NCI-H748 treated with DMSO at 0.1 percent for 48 hours (cell line): ENCODE measurements around the gene HLA-DPA1.

Experiments used
- DNase-seq: peaks from one replicate; lab custom pipeline; 2025; lab: John Stamatoyannopoulos, UW

Gene HLA-DPA1

DNA sequence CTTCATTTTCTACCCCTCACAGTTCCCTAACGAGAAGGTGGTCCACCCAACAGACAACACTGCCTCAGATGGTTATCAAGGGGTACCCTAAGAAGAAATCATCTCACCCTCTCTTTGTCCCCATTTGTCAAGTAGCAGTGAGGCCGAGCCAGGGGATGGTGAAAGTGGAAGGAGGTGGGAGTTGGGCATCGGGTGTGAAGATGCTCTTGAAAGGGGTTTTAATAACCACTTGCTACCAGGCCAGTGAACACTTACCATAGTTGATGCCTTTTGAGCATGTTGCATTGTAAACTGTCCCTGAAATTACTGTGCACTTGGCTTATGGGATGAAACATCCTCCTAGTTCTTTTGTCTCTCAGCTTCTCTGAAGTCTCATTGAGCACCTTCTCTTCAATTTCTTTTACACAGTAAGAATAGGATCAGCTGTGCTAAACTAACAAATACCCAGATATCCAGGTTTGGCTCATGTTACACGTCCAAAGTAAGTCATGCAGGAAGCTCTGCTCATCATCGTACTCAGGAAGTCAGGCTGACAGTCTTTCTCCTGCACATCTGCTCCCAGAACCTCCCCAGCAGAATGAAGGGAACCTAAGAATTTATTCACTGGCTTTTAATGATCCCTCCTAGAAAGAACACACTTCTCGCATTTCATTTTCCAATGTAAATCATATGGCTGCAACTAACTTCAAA lies 15.6 kb upstream of the HLA-DPA1 start:
- no peak for DNase-seq

DNA sequence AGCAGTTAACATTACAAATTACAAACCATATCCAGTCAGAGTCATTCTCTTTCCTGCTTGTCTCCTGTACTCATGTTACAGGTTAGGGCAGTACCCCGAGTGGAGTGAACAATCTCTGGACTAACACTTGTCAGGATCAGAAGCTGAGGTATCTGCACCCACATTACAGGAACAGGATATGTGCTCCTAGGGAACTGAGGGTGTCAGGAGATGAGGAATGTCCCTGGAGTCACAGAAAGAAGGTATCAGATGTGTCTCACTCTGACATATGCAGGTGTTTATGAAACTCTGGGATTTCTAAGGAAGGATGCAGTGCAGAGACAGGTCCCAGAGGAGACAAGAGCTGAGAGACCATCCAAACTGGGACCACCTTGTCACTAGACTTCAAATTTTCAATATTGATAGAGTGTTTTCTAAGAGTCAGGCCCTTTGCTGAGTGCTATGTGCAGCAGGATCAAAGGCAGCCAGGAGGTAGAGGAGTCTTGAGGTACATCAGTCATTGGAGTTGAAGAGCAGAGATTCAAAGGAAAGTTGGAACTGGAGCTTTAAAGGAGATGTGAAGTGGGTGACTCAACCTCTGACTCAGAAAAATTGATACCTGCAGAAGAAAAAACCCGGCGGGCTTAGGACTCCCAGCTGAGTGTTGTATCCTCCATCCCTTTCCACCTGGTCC lies 14.9 kb upstream of the HLA-DPA1 start:
- DNase-seq, result no peak

DNA sequence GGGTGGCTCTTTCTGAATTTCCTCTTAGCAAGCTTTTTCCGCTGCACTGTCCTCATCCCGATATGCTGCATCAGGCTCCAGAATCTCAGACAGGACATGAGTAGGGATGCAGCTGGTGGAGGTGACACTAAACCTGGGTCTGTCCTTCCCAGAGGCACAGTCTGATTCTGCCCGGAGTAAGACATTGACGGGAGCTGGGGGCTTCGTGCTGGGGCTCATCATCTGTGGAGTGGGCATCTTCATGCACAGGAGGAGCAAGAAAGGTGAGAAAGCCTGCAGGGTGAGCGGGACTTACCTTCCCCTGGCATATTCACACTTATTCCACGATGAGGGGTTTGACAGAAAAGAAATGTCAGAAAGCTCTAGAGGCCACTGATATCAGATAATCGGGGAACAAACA lies 12.2 kb upstream of the HLA-DPA1 start:
- DNase-seq, result no peak

DNA sequence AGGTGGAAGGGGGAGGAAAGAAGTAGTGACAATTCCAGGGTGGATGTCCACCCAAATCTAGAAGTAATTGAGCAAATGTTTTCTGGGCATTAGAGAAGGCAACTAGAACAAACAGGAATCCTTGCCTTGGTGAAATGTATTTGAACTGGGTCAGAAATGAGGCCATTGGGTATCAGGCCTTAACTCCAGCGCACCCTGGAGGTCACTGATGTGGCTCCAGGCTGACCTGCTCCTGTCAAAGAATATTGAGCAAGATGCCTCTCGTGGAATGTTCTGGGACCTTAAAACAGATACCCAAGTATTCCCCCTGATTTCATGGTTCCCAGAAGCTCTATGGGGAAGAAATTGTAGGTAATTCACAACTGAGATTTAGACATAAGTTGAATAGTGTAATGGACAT lies 9.3 kb upstream of the HLA-DPA1 start:
- DNase-seq, result peak; percentile 9

DNA sequence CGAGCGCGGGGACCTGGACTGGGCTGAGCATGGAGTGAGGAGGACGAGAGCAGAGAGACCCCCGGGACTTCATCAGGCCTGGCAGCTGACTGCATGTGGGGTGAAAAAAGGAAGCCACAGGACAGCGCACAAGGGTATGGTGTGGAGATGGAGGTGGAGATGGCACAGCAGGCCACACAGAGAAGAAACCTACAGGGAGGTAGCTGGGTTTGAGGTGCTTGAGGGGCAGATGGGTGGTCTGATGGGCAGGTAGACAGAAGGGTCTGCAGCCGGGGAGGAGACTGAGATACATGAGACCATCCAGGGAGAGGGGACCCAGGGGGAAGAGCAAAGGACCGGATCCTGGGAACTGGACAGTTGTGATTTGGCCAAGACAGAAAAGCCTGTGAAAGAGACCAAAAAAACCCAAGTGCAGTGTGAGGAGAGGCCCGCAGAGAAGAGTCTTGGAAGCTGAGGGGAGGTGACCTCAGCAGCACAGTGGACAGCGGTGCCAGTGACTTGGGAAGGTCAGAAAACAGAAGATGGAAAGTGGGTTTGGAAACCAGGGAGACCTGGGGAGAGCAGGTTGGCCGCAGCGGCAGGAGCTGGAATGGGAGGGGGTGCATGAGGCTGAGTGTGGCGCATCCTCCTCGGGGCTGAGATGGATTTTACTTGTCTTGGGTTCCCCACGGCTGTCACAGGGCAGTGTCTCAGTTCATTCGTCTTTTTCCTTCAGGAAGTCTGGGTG lies 7.8 kb upstream of the HLA-DPA1 start:
- DNase-seq, result no peak

DNA sequence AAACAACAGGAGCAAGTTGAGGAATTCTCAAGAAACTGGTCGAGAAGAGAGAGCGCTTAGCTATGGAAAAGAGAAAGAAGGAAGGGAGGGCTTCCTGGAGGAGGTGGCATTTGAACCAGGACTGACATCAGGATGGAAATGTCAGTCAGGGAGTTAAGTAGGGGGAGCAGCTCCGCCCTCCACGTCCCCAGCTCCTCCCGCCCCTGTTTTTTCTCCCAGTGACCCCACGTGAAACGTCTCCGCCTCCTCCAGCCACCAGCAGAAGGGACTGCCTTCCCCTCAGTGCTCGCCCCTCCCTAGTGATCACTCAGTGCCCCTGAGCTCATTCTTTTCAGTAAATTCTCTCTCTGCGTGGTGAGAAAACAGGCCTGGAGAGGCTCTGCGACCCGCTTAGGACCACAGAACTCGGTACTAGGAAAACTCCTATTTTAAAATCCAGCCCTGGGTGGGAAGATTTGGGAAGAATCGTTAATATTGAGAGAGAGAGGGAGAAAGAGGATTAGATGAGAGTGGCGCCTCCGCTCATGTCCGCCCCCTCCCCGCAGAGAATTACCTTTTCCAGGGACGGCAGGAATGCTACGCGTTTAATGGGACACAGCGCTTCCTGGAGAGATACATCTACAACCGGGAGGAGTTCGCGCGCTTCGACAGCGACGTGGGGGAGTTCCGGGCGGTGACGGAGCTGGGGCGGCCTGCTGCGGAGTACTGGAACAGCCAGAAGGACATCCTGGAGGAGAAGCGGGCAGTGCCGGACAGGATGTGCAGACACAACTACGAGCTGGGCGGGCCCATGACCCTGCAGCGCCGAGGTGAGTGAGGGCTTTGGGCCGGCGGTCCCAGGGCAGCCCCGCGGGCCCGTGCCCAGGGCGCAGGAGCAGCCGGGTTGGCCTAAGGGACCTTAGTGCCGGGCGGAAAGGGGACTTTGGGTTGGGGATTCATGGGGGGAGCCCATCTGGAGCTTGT lies 7.0 kb upstream of the HLA-DPA1 start:
- DNase-seq, result no peak

DNA sequence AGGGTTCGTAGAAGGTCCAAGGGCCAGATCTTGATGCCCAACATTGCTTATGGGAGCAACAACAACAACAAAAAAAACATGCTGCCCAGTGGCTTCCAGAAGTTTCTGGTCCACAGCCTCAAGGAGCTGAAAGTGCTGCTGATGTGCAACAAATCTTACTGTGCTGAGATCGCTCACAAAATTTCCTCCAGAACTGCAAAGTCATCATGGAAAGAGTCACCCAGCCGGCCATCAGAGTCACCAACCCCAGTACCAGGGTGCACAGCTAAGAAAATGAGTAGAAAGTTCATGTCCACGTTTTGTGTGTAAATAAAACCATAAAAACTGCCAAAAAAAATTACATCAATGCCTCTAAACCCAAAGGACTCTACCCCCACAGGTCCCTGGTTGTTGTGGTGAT lies 6.1 kb upstream of the HLA-DPA1 start:
- no peak for DNase-seq

DNA sequence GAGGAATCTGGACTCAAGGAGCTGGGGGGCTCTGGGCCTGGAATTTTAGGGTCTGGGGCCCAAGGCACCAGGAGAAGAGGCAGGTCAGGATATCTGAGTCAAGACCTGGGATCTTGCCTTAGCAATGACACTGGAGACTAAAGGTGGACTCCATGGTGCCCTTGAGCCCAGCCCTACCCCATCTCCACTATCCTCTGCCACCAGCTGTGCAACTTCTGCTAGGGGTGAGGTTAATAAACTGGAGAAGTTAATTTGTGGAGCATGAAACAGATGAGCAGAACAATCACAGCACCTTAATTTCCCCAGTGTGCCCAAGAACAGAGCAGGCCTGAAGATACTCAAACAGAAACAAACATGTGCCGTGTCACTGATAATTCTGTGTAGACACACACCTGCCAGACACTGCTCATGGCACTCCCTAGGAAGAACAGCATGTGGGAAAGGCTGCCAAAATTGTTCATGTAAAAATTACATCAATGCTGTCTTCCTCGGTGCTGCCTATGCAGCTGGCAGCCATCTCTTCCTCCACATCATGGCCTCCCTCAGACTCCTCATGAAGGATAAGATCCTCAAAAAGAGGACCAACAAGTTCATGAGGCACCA lies 5.6 kb upstream of the HLA-DPA1 start:
- DNase-seq, result no peak

DNA sequence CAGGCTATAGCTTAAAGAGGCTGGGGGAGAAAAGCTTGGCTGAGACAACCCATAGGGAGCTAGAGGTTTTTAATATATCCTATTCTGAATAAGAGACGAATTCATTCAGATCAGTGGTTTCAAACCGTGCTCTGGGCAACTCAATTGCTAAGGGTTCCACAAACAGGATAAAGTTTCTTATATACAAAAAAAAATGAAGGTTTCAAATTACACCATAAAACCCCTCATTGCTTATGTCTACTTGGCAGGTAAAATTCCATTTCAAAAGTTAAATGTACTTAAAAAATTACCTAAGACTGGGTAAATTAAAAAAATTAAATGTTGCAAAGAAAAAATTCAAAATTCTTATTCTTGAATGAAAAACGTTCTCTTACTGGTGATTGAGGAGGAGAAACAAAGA lies 5.0 kb upstream of the HLA-DPA1 start:
- no peak for DNase-seq

DNA sequence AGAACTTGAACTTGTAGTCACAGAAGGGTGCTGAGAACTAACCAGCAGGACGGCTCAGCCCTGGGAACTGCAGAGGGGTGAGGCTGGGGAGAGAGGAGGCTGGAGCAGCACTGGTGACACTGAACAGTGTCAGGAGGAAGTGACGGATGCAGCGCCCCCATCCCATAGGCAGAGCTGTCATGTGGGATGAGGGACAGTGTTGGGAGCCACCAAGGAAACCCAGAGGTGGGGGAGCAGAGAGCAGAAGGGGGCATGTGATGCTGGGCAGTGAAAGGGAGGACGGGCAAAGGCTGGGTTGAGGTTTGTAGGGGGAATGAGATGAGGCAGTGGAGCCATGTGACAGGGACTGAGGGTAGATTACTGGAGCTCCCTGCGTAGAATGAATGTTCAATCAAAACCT lies 4.5 kb upstream of the HLA-DPA1 start:
- DNase-seq, result no peak

DNA sequence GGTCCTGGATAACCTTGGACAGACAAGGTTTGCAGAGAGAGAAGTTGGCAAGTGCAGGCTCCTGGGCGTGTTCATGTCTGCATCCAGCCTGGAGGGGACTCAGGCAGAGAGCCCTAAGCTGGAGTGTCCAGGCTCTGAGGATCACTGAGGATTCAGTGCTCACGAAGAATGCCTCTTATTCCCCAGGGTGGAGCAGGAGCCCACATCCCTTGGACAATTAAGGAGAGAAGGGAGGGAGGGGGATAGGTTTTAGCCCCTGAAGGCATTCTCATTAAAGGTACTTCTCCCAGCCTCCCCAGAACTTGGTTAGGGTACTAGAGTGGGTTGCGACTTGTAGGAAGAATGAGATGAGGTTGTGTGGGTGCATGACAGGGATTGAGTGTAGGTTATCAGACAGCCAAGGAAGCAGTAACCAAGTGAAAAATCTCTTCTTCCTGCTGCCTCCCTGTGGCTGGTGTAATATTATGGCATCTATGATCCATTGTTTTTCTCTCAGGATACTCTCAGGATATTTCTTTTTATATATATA lies 3.0 kb upstream of the HLA-DPA1 start:
- no peak for DNase-seq

DNA sequence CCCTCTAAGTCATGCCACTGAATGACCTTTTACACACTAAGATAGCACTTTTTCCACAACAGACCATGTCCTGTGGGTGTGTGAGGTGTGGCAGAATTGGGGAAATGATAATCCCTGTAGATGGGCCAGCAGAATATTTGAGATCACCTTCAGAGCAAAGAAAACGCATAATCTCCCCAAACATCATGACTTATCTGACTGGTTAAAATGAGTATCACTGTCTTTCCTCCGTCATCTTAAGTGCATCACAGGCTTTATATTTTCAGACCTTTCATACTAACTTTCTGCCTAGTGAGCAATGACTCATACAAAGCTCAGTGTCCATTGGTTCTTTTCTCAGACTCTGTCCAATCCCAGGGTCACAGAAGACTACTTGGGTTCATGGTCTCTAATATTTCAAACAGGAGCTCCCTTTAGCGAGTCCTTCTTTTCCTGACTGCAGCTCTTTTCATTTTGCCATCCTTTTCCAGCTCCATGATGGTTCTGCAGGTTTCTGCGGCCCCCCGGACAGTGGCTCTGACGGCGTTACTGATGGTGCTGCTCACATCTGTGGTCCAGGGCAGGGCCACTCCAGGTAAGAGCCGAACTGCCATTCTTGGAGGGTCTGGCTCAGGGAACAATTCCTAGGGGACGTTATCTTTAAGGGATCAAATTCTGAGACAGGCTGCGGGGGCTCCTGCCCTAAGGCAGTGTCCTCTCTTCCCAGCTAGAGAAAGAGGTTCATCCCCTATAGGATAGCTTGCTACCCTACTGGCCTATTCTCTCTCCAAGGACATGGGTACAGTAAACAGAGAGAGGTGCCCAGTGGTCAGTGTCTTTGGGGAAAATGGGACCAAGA lies 2.3 kb upstream of the HLA-DPA1 start, which contains the start of gene HLA-DPB1:
Gene HLA-DPB1 (plus strand): TSS at position 423 of the 838 bp plus-strand sequence. CDS start 52 bp downstream, at position 475.
- no peak for DNase-seq

DNA sequence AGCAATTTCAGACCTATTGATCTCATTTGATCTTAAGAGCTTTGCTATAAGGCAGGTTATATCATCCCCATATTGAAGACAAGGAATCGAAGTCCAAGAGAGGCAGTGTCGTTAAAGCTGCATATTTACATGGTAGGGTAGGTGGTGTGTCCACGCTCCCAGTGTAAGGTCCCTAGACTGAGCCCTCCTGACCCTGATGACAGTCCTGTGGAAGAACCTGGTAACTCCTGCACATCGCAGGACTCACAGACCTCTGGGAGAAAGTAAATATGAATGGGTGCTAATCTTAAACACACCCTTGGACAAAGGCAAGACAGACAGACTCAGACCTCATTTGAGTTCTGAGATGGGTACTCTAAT lies 1.7 kb upstream of the HLA-DPA1 start:
- no peak for DNase-seq

DNA sequence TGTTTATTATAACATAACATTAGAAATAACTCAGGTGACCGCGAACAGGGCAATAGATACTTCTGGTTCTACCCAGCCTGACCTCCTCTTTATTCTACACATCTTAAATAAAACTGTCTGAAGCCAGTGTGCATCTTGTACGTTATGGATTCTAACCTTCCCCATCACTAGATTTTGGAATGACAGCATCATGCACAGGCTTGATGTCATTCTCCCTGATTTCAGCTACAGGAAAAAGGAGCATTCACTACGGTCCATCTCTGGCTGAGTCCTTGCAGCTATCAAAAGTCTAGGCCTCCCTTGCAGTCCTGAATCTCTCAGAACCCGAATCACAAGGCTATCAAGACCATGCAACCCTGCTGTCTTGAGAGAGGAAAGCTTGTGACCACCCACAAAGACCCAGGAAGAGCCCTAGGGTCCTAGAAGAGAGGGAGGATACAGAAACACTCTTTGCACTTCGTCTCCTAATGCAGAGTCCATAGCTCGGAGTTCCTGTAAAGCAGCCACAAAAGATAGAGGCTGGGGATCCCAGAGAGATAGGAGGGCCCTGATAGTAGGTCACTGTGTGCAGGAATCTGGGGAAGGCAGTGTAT lies 845 bp downstream of the HLA-DPA1 start:
- DNase-seq, result no peak

DNA sequence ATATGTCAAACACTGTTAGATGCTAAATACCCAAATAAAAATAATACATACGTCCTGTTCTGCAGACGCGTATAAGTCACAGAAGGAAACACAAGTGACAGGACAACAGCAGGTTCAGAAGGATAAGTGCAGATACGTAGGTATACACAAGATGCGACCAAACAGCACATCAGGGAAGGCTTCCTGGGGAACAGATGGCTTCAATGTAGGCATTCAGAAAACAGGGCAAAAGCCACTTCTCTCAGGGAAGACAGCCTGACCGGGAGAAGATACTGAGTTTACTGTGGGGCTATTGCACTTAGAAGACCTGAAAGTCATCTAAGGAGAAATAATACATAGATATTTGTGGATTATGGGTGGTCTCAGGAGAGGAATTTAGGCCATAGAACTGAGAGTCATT lies 1.9 kb downstream of the HLA-DPA1 start:
- no peak for DNase-seq

DNA sequence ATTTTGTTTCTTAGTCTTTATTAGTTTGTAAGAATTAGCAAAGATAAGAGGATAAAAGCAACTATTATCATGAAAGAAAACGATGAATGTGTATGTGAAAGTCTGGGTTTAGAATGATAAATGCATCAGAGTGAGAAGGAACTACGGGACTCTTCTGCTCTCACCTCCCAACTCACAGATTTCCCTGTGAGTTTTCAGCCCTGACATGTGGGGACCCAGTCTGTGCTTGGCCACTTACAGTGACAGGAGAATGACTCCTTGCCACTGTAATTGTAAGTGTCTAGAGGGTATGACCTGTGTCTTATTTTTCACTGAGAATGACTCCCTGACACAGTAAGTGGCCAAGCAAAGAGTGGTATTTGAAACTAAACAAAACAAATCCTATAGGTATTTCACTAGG lies 2.5 kb downstream of the HLA-DPA1 start:
- no peak for DNase-seq

DNA sequence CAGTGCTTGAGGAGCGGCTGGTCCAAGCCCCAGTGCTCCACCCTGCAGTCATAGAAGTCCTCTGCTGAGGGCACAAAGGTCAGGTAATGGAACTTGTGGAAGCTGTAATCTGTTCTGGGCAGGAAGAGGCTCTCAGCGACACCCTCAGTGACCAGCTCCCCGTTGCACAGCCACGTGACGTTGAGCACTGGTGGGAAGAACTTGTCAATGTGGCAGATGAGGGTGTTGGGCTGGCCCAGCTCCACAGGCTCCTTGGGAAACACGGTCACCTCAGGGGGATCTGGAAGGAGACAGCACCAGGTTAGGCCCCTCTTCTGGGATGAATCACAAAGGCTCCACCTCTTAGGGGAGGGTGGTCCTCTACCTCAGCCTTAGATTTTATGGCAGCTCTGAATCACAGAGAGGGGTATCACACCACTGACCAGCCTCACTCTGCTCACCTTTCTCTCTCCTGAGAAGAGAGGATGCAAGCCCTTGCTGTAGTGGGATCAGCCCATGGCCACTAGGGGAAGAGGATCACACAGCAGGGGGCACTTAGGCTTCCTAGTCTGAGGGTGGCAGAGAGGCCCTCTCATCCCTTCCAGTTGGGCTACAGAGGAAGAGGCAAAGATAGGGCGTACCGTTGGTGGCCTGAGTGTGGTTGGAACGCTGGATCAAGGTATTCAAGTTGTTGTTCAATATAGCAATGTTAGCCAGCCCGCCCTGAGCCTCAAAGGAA lies 4.3 kb downstream of the HLA-DPA1 start:
- no peak for DNase-seq

DNA sequence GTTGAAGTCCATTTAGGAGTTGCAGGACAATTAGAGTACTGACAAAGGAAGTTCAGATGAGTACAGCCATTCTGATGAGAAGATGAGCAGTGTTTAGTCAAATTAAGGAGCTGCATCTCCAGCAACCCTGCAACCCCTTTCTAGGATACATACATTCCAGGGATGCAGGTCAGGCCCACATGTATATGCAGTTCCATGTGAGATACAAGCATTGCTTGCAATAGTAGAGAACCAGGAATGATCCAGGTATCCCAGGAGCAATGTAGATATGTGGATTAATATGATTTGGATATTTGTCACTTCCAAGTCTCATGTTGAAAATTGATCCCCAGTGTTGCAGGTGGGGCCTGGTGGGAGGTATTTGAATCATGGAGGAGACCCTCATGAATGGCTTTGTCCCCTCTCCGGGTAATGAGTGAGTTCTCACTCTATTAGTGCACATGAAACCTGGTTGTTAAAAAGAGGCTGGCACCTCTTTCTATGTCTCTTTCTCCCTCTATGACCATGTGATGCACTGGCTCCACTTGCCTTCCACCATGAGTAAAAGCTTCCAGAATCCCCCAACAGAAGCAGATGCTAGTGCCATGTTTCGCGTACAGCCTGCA lies 6.4 kb downstream of the HLA-DPA1 start:
- DNase-seq, result no peak

DNA sequence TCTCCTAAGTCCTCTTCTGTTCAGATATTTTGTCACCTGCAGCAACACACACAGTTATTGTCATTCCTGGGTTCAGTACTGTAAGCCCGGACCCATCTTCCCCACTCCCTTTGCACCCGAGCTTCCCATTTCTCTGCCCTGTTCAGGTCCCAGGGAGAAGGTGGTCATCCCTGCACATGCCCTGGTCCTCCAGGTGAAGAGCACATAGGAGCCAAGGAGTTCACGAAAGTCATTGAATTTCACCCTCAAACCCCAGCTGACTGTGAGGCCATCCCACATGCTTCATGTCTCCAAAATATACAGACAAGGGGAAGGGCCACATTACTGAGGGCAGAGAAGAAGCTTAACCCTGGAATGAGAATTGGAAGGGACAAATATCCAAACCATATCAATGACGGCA lies 8.1 kb downstream of the HLA-DPA1 start:
- DNase-seq, result no peak
